HCT116 (cell line): Measurements from ENCODE around the gene VEGFA. TPM values are rescaled to one million over a fixed set of nuclear protein-coding genes. Genes with fewer than 3 reads are reported as not detected.

Experiments
- ATAC-seq: fragments of 200-7000 bp; cut with Tn5 transposase; 2 replicates; pipeline ENCODE4 v1.9.1; 2020; ENCODE audit warnings: mild to moderate bottlenecking, moderate library complexity
- BruUV-seq: library from RNA; stranded (reverse); fragments of 400-500 nt; replicated peaks from 2 replicates; lab custom pipeline; 2021; lab: Mats Ljungman, UMichigan
- CTCF ChIA-PET: fragments of 300-600 bp; sonication (Branson Sonifier 250); formaldehyde crosslinking; loops from one replicate; lab custom pipeline; 2021; ENCODE audit warnings: antibody characterized with exemption; lab: Charles Lee
- POLR2A ChIA-PET: fragments of 300-600, 350-600 bp; sonication (Branson Sonifier 250); formaldehyde crosslinking; loops from one replicate; lab custom pipeline; 2021; ENCODE audit warnings: antibody characterized with exemption; lab: Charles Lee
- RAD21 ChIA-PET, 2 experiments: fragments of 300-600 bp; sonication (Branson Sonifier 250); formaldehyde crosslinking; loops; one replicate each; lab custom pipeline; 2023; ENCODE audit warnings: low total read pairs in 2 of 2; ENCODE audit not compliant: uncharacterized antibody in 2 of 2, unreplicated experiment in 2 of 2, low non-redundant PET in 1 of 2; lab: Charles Lee
- DNase-seq: peaks from one replicate; pipeline ENCODE4 v3.0.0-alpha.2; 2010; ENCODE audit warnings: low read depth, low spot score
- H2AFZ ChIP-seq: fragments of 200-600 bp; shearing (Covaris generic), sonication (generic); 2 replicates; pipeline ENCODE4 v1.6.1; 2017; ENCODE audit warnings: low read depth, mixed run types, mixed read lengths, antibody characterized with exemption, low read length; ENCODE audit not compliant: poor library complexity, severe bottlenecking
- H3K27ac ChIP-seq: 2 replicates; pipeline ENCODE4 v1.5.1; 2012; ENCODE audit warnings: low read depth, low read length
- H3K27me3 ChIP-seq: fragments of 200-600 bp; sonication (generic); 2 replicates; pipeline ENCODE4 v1.6.1; 2016; ENCODE audit warnings: mixed run types, low read length, mixed read lengths; ENCODE audit not compliant: insufficient read depth
- H3K36me3 ChIP-seq, 2 experiments: fragments of 200-500 bp in 1 of 2; fragments of 200-600 bp in 1 of 2; sonication (Bioruptor generic) in 1 of 2; sonication (generic) in 1 of 2; 2 replicates each; pipeline versions ENCODE4 v1.5.1 to v1.6.1; 2014 to 2016; ENCODE audit warnings: low read length in 2 of 2, inconsistent platforms in 1 of 2, mixed read lengths in 1 of 2, mixed run types in 1 of 2; ENCODE audit not compliant: insufficient read depth in 2 of 2, control insufficient read depth in 1 of 2
- H3K4me1 ChIP-seq, 2 experiments: fragments of 200-600 bp in 1 of 2; sonication (generic) in 1 of 2; 2 replicates each; pipeline versions ENCODE4 v1.5.1 to v1.6.1; 2012 to 2017; ENCODE audit warnings: low read length in 2 of 2, inconsistent platforms in 1 of 2, mild to moderate bottlenecking in 1 of 2, mixed read lengths in 1 of 2, mixed run types in 1 of 2, moderate library complexity in 1 of 2; ENCODE audit not compliant: insufficient read depth in 2 of 2, control insufficient read depth in 1 of 2
- H3K4me2 ChIP-seq: fragments of 200-600 bp; sonication (generic); 2 replicates; pipeline ENCODE4 v1.6.1; 2017; ENCODE audit warnings: mixed run types, low read length, mixed read lengths
- H3K4me3 ChIP-seq, 2 experiments: fragments of 200-600 bp in 1 of 2; sonication (generic) in 1 of 2; replicated peaks in 1 of 2; 2 replicates each; pipeline ENCODE4 v1.5.1; 2011 to 2016; ENCODE audit warnings: low read length in 2 of 2, control low read depth in 1 of 2, low read depth in 1 of 2, mild to moderate bottlenecking in 1 of 2, mixed read lengths in 1 of 2, mixed run types in 1 of 2
- H3K79me2 ChIP-seq: fragments of 200-600 bp; sonication (generic); 2 replicates; pipeline ENCODE4 v1.6.1; 2017; ENCODE audit warnings: mild to moderate bottlenecking, mixed run types, low read length, moderate library complexity, mixed read lengths; ENCODE audit not compliant: insufficient read depth
- H3K9ac ChIP-seq: fragments of 200-600 bp; sonication (generic); 2 replicates; pipeline ENCODE4 v1.6.1; 2016; ENCODE audit warnings: low read length, mixed read lengths
- H3K9me2 ChIP-seq: fragments of 200-600 bp; sonication (generic), shearing (Covaris generic); 2 replicates; pipeline ENCODE4 v1.6.1; 2017; ENCODE audit warnings: mixed run types, mild to moderate bottlenecking, moderate library complexity; ENCODE audit not compliant: insufficient read depth
- H3K9me3 ChIP-seq, 2 experiments: fragments of 200-500 bp in 1 of 2; fragments of 200-600 bp in 1 of 2; sonication (Bioruptor generic) in 1 of 2; sonication (generic) in 1 of 2; 2 replicates each; pipeline ENCODE4 v1.6.1; 2014 to 2017; ENCODE audit warnings: low read length in 2 of 2, mixed read lengths in 2 of 2, inconsistent platforms in 1 of 2, low read depth in 1 of 2, mild to moderate bottlenecking in 1 of 2, mixed run types in 1 of 2, moderate library complexity in 1 of 2; ENCODE audit not compliant: control insufficient read depth in 1 of 2, insufficient read depth in 1 of 2
- H4K20me1 ChIP-seq: fragments of 200-600 bp; sonication (generic), shearing (Covaris generic); 2 replicates; pipeline ENCODE4 v1.6.1; 2017; ENCODE audit warnings: mixed run types, mild to moderate bottlenecking, moderate library complexity; ENCODE audit not compliant: insufficient read depth
- ATF3 ChIP-seq: IDR thresholded peaks from 2 replicates; pipeline ENCODE4 v1.6.1; 2012
- EGR1 ChIP-seq: IDR thresholded peaks from 2 replicates; pipeline ENCODE4 v1.6.1; 2012; ENCODE audit warnings: low read depth
- EZH2phosphoT487 ChIP-seq: fragments of 200-600 bp; IDR thresholded peaks from 2 replicates; pipeline ENCODE4 v1.6.1; 2018; ENCODE audit warnings: antibody characterized with exemption, borderline replicate concordance
- JUND ChIP-seq: IDR thresholded peaks from 2 replicates; pipeline ENCODE4 v1.6.1; 2012
- POLR2A ChIP-seq: IDR thresholded peaks from 2 replicates; pipeline ENCODE4 v1.7.0; 2011; ENCODE audit warnings: borderline replicate concordance; ENCODE audit not compliant: insufficient read depth, insufficient read length; ENCODE audit errors: extremely low read depth
- RAD21 ChIP-seq: IDR thresholded peaks from 2 replicates; pipeline ENCODE4 v1.6.1; 2012; ENCODE audit warnings: low read depth, mild to moderate bottlenecking
- REST ChIP-seq: IDR thresholded peaks from 2 replicates; pipeline ENCODE4 v1.6.1; 2012; ENCODE audit warnings: low read depth
- TCF7L2 ChIP-seq: IDR thresholded peaks from 2 replicates; pipeline ENCODE4 v1.7.0; 2011; ENCODE audit warnings: borderline replicate concordance, inconsistent platforms; ENCODE audit not compliant: insufficient read depth, insufficient read length; ENCODE audit errors: extremely low read depth
- ZFX ChIP-seq: fragments of 450-650 bp; IDR thresholded peaks from 2 replicates; pipeline ENCODE4 v1.6.1; 2017
- intact Hi-C: fragments of 100-400 bp; cut with micrococcal nuclease; formaldehyde crosslinking; loops from 2 replicates; pipeline ENCODE4 v1.10.0; 2022
- total RNA-seq: library from RNA; stranded (reverse); gene quantifications from one replicate; pipeline ENCODE4 v1.2.1, GENCODE V29; 2021; ENCODE audit not compliant: unreplicated experiment
- TF ChIP-seq, protein P1 (sequence below), 3 experiments: fragments of 200-600 bp in 1 of 3; sonication (generic) in 1 of 3; IDR thresholded peaks in 2 of 3; conservative IDR thresholded peaks in 1 of 3; 2 replicates each; pipeline ENCODE4 v1.5.1; 2012 to 2017; ENCODE audit warnings: low read depth in 2 of 3, low read length in 2 of 3, antibody characterized with exemption in 1 of 3, borderline replicate concordance in 1 of 3, control low read depth in 1 of 3, mild to moderate bottlenecking in 1 of 3, mixed read lengths in 1 of 3, mixed run types in 1 of 3, moderate library complexity in 1 of 3; ENCODE audit not compliant: insufficient read depth in 1 of 3

The VEGFA gene
- total RNA-seq, 1 experiment from 2014 or later, result 112 TPM

GRCh38 chr6:43758617-43759050, 11.4 kb upstream of the VEGFA start:
- TF ChIP-seq EGR1 (no peak), ATF3 (no peak), REST (no peak), TCF7L2 (no peak), ZFX (no peak), JUND (no peak), POLR2A (no peak), EZH2phosphoT487 (no peak), RAD21 (peak; percentile 78)
- TF ChIP-seq, protein P1, sequence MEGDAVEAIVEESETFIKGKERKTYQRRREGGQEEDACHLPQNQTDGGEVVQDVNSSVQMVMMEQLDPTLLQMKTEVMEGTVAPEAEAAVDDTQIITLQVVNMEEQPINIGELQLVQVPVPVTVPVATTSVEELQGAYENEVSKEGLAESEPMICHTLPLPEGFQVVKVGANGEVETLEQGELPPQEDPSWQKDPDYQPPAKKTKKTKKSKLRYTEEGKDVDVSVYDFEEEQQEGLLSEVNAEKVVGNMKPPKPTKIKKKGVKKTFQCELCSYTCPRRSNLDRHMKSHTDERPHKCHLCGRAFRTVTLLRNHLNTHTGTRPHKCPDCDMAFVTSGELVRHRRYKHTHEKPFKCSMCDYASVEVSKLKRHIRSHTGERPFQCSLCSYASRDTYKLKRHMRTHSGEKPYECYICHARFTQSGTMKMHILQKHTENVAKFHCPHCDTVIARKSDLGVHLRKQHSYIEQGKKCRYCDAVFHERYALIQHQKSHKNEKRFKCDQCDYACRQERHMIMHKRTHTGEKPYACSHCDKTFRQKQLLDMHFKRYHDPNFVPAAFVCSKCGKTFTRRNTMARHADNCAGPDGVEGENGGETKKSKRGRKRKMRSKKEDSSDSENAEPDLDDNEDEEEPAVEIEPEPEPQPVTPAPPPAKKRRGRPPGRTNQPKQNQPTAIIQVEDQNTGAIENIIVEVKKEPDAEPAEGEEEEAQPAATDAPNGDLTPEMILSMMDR (IDR thresholded peaks at IDR 0.05 in 2 of 3, conservative IDR thresholded peaks at IDR 0.05 in 1 of 3; ENCODE audit: borderline replicate concordance in 1 of 3, insufficient read depth in 1 of 3, low read depth in 2 of 3, low read length in 2 of 3), result peak; percentile 71 to 95 (median 87); a peak in 5 of 6 replicates
- TF ChIP-seq, all 23 proteins: peak for 2
- peak; percentile 89 for ATAC-seq

More at GRCh38 chr6:43758617-43759050, 11.4 kb upstream of the VEGFA start:
- CTCF ChIA-PET, result interaction anchor here (1.0 to 2.1 kb wide), 4 partner anchors 9 to 90 kb away, joined by 3 to 9 read pairs (median 6); partner anchors contain the start of gene VEGFA
- Histone ChIP-seq H3K9me3 (no peaks in the 10 kb centered on the region), H3K4me1 (peaks cover 0 to 7% of the 10 kb centered on the region in 2 experiments; a peak in 1 of 4 replicates), H3K27ac (no peak overlapping the region), H3K9me2 (no peaks in the 10 kb centered on the region), H2AFZ (no peak overlapping the region), H3K36me3 (no peaks in the 10 kb centered on the region), H3K4me3 (no peak overlapping the region), H3K4me2 (no peak overlapping the region), H3K79me2 (no peaks in the 10 kb centered on the region), H3K9ac (no peak overlapping the region), H3K27me3 (no peaks in the 10 kb centered on the region; the same call in 1 of the 2 replicates), H4K20me1 (no peaks in the 10 kb centered on the region)
- DNase-seq, result no peak
- POLR2A ChIA-PET, result interaction anchor here (2.5 kb wide), 1 partner anchor 12 kb away, joined by 10 read pairs; the partner anchor contains the start of gene VEGFA
- RAD21 ChIA-PET, result no interaction called here
- intact Hi-C loops, result no loop called here
- no TSS peak for BruUV-seq
